ENCODE measurements around the gene BMPR1B.

DNA sequence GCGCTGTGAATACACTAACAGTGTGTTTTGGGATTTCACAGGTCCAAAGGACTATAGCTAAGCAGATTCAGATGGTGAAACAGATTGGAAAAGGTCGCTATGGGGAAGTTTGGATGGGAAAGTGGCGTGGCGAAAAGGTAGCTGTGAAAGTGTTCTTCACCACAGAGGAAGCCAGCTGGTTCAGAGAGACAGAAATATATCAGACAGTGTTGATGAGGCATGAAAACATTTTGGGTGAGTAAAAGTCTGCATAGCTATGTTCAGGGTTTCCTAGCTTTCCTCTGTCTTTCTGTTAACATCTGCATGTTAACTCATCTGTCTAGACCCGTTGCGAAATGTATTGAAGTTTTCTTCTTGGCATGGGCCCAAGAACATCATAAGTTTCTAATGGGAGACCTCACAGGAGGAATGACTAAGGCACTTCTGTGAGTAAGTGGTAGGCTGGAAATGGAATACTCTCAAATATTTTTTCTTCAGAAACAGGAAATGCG is 372.1 kb downstream of the BMPR1B start:
- TF ChIP-seq, protein P1, sequence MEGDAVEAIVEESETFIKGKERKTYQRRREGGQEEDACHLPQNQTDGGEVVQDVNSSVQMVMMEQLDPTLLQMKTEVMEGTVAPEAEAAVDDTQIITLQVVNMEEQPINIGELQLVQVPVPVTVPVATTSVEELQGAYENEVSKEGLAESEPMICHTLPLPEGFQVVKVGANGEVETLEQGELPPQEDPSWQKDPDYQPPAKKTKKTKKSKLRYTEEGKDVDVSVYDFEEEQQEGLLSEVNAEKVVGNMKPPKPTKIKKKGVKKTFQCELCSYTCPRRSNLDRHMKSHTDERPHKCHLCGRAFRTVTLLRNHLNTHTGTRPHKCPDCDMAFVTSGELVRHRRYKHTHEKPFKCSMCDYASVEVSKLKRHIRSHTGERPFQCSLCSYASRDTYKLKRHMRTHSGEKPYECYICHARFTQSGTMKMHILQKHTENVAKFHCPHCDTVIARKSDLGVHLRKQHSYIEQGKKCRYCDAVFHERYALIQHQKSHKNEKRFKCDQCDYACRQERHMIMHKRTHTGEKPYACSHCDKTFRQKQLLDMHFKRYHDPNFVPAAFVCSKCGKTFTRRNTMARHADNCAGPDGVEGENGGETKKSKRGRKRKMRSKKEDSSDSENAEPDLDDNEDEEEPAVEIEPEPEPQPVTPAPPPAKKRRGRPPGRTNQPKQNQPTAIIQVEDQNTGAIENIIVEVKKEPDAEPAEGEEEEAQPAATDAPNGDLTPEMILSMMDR (IDR thresholded peaks at IDR 0.05 in 8 of 11, conservative IDR thresholded peaks at IDR 0.05 in 3 of 11), result no peak
- TF ChIP-seq POLR2A (IDR thresholded peaks at IDR 0.05), result no peak
